Vagina (tissue), 2 donors: ENCODE data around the gene NEU2.

Experiments
- POLR2A ChIP-seq, 2 donors: fragments of 450-650 bp; IDR thresholded peaks; one replicate each; pipeline ENCODE4 v1.6.1; 2017; ENCODE audit warnings: antibody characterized with exemption in 2 of 2, mild to moderate bottlenecking in 2 of 2, moderate library complexity in 2 of 2
- POLR2AphosphoS5 ChIP-seq, 2 donors: sonication (generic); formaldehyde crosslinking; IDR thresholded peaks; one replicate each; pipeline ENCODE4 v1.9.0; 2017; ENCODE audit warnings: antibody characterized with exemption in 2 of 2, mild to moderate bottlenecking in 2 of 2, low read depth in 1 of 2; ENCODE audit not compliant: insufficient read depth in 1 of 2
- TF ChIP-seq, protein P1 (sequence below), 3 experiments: fragments of 450-650 bp in 2 of 3; fragments of 200-600 bp in 1 of 3; sonication (generic) in 1 of 3; IDR thresholded peaks; one replicate each; pipeline ENCODE4 v1.5.1; 2017 to 2019; ENCODE audit warnings: antibody characterized with exemption in 3 of 3, mild to moderate bottlenecking in 2 of 3, moderate library complexity in 2 of 3

DNA sequence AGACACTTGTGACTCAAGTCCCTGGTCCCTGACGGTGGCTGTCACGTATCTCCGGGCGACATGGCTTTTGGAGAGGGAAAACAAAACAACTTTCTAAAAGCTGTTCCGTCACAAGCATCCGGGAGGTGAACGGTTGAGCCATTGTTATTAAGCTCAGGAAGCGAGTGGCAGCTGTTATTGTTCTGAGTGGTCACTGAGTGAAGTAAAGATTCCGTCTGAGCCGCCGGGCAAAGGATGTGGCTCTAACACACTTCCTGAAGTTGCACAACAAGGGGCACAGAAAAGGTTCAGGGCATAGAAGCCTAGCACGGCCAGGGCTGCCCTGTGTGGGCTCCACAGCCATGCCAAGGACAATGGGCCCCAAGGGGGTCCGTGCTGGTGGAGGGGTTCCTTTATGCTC lies 52.0 kb downstream of the NEU2 start:
- TF ChIP-seq POLR2AphosphoS5 (IDR thresholded peaks at IDR 0.05; ENCODE audit: insufficient read depth in 1 of 2, low read depth in 1 of 2), result peak; percentile 40 to 75
- TF ChIP-seq, protein P1, sequence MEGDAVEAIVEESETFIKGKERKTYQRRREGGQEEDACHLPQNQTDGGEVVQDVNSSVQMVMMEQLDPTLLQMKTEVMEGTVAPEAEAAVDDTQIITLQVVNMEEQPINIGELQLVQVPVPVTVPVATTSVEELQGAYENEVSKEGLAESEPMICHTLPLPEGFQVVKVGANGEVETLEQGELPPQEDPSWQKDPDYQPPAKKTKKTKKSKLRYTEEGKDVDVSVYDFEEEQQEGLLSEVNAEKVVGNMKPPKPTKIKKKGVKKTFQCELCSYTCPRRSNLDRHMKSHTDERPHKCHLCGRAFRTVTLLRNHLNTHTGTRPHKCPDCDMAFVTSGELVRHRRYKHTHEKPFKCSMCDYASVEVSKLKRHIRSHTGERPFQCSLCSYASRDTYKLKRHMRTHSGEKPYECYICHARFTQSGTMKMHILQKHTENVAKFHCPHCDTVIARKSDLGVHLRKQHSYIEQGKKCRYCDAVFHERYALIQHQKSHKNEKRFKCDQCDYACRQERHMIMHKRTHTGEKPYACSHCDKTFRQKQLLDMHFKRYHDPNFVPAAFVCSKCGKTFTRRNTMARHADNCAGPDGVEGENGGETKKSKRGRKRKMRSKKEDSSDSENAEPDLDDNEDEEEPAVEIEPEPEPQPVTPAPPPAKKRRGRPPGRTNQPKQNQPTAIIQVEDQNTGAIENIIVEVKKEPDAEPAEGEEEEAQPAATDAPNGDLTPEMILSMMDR (IDR thresholded peaks at IDR 0.05), result no peak
- no peak for TF ChIP-seq POLR2A (IDR thresholded peaks at IDR 0.05)
